RKO (cell line): ENCODE measurements around the gene RNF40.
A peak's percentile ranks its signal among the peaks of the same experiment; 100 is the strongest.

Source experiments
- DNase-seq: peaks from one replicate; pipeline ENCODE4 v3.0.0-alpha.2; 2016; ENCODE audit warnings: low spot score

RNF40 gene

GRCh38 chr16:30762991-30763725, 1.0 kb downstream of the RNF40 start:
- DNase-seq, result no peak

- no peak for DNase-seq
Observed at GRCh38 chr16:30764086-30764485, 2.0 kb downstream of the RNF40 start.

- DNase-seq, result no peak
Observed at GRCh38 chr16:30764816-30765465, 2.8 kb downstream of the RNF40 start.

- no peak for DNase-seq
Observed at GRCh38 chr16:30766206-30766932, 4.2 kb downstream of the RNF40 start.

- no peak for DNase-seq
Observed at GRCh38 chr16:30766933-30767284, 4.8 kb downstream of the RNF40 start.

GRCh38 chr16:30767767-30768465, 5.8 kb downstream of the RNF40 start:
- no peak for DNase-seq

- DNase-seq, result no peak
Observed at GRCh38 chr16:30768583-30769181, 6.6 kb downstream of the RNF40 start.

- no peak for DNase-seq
Observed at GRCh38 chr16:30769379-30770089, 7.4 kb downstream of the RNF40 start.

GRCh38 chr16:30771726-30772125, 9.6 kb downstream of the RNF40 start:
- DNase-seq, result peak; percentile 47

GRCh38 chr16:30773826-30774225, 11.7 kb downstream of the RNF40 start:
- no peak for DNase-seq

- DNase-seq, result no peak
Observed at GRCh38 chr16:30774367-30775130, 12.4 kb downstream of the RNF40 start.

- no peak for DNase-seq
Observed at GRCh38 chr16:30775131-30775391, 12.9 kb downstream of the RNF40 start.

- DNase-seq, result peak; percentile 93
Observed at GRCh38 chr16:30775392-30776188, 13.5 kb downstream of the RNF40 start.

GRCh38 chr16:30777591-30778297, 15.6 kb downstream of the RNF40 start:
- no peak for DNase-seq

- no peak for DNase-seq
Observed at GRCh38 chr16:30778549-30779244, 16.6 kb downstream of the RNF40 start.

GRCh38 chr16:30779596-30779995, 17.5 kb downstream of the RNF40 start:
- no peak for DNase-seq

GRCh38 chr16:30780021-30780420, 17.9 kb downstream of the RNF40 start:
- no peak for DNase-seq

GRCh38 chr16:30780549-30780948, 18.4 kb downstream of the RNF40 start:
- DNase-seq, result no peak
